H9 (cell line): Measurements from ENCODE around the gene LRRTM2. TPM values are rescaled to one million over a fixed set of nuclear protein-coding genes. Genes with fewer than 3 reads are reported as not detected.

Experiments used
- DNase-seq: peaks from one replicate; pipeline ENCODE4 v3.0.0-alpha.2; 2017
- H2AFZ ChIP-seq: one replicate; pipeline ENCODE4 v1.6.1; 2013; ENCODE audit warnings: mild to moderate bottlenecking, low read length, control low read depth, moderate library complexity
- H2AK5ac ChIP-seq: 2 replicates; pipeline ENCODE4 v1.6.1; 2013; ENCODE audit warnings: low read length, control low read depth, mixed read lengths; ENCODE audit not compliant: insufficient read length
- H2BK120ac ChIP-seq: one replicate; pipeline ENCODE4 v1.6.1; 2013; ENCODE audit warnings: low read depth, mild to moderate bottlenecking, low read length, control low read depth, inconsistent platforms; ENCODE audit not compliant: poor library complexity, severe bottlenecking
- H2BK12ac ChIP-seq: 2 replicates; pipeline ENCODE4 v1.6.1; 2013; ENCODE audit warnings: low read length, control low read depth, mixed read lengths, low read depth; ENCODE audit not compliant: insufficient read length
- H2BK15ac ChIP-seq: 2 replicates; pipeline ENCODE4 v1.6.1; 2013; ENCODE audit warnings: low read depth, low read length, control low read depth
- H2BK20ac ChIP-seq: one replicate; pipeline ENCODE4 v1.6.1; 2013; ENCODE audit warnings: low read depth, mild to moderate bottlenecking, low read length, control low read depth, inconsistent platforms; ENCODE audit not compliant: poor library complexity, severe bottlenecking
- H2BK5ac ChIP-seq: 2 replicates; pipeline ENCODE4 v1.6.1; 2013; ENCODE audit warnings: low read length, control low read depth, mixed read lengths; ENCODE audit not compliant: insufficient read length
- H3K14ac ChIP-seq: 2 replicates; pipeline ENCODE4 v1.6.1; 2013; ENCODE audit warnings: low read length, control low read depth; ENCODE audit not compliant: insufficient read depth
- H3K18ac ChIP-seq: 2 replicates; pipeline ENCODE4 v1.6.1; 2013; ENCODE audit warnings: low read depth, mild to moderate bottlenecking, mixed read lengths, low read length, control low read depth; ENCODE audit not compliant: insufficient read length
- H3K23ac ChIP-seq: 2 replicates; pipeline ENCODE4 v1.6.1; 2013; ENCODE audit warnings: low read length, control low read depth, mixed read lengths, low read depth; ENCODE audit not compliant: insufficient read length
- H3K23me2 ChIP-seq: 2 replicates; pipeline ENCODE4 v1.6.1; 2013; ENCODE audit warnings: low read depth, mild to moderate bottlenecking, mixed read lengths, low read length, control low read depth; ENCODE audit not compliant: insufficient read length, poor library complexity, severe bottlenecking
- H3K27ac ChIP-seq: 2 replicates; pipeline ENCODE4 v1.5.1; 2013; ENCODE audit warnings: low read length, control low read depth, mixed read lengths, low read depth; ENCODE audit not compliant: insufficient read length
- H3K27me3 ChIP-seq: 2 replicates; pipeline ENCODE4 v1.6.1; 2013; ENCODE audit warnings: low read length, control low read depth, inconsistent platforms; ENCODE audit not compliant: insufficient read depth
- H3K4ac ChIP-seq: 2 replicates; pipeline ENCODE4 v1.6.1; 2013; ENCODE audit warnings: low read depth, mild to moderate bottlenecking, control low read depth, inconsistent platforms, low read length, moderate library complexity
- H3K4me1 ChIP-seq: 2 replicates; pipeline ENCODE4 v1.6.1; 2013; ENCODE audit warnings: low read length, control low read depth, inconsistent platforms; ENCODE audit not compliant: insufficient read depth
- H3K4me2 ChIP-seq: 2 replicates; pipeline ENCODE4 v1.6.1; 2013; ENCODE audit warnings: low read length, control low read depth, mixed read lengths; ENCODE audit not compliant: insufficient read length, insufficient read depth
- H3K56ac ChIP-seq: 2 replicates; pipeline ENCODE4 v1.6.1; 2013; ENCODE audit warnings: low read depth, mild to moderate bottlenecking, mixed read lengths, low read length, control low read depth; ENCODE audit not compliant: insufficient read length
- H3K79me1 ChIP-seq: 2 replicates; pipeline ENCODE4 v1.6.1; 2013; ENCODE audit warnings: low read depth, mild to moderate bottlenecking, moderate library complexity, low read length, control low read depth, inconsistent platforms; ENCODE audit not compliant: insufficient read depth, poor library complexity, severe bottlenecking
- H3K79me2 ChIP-seq: 2 replicates; pipeline ENCODE4 v1.6.1; 2013; ENCODE audit warnings: low read length, control low read depth, inconsistent platforms; ENCODE audit not compliant: insufficient read depth
- H3K9ac ChIP-seq: 2 replicates; pipeline ENCODE4 v1.6.1; 2013; ENCODE audit warnings: low read length, control low read depth, mixed read lengths; ENCODE audit not compliant: insufficient read length; ENCODE audit errors: extremely low read depth
- H3K9me3 ChIP-seq: one replicate; pipeline ENCODE4 v1.6.1; 2013; ENCODE audit warnings: low read depth, low read length, inconsistent platforms; ENCODE audit not compliant: control insufficient read depth
- H3T11ph ChIP-seq: one replicate; pipeline ENCODE4 v1.6.1; 2013; ENCODE audit warnings: mild to moderate bottlenecking, low read length, control low read depth, inconsistent platforms
- H4K20me1 ChIP-seq: one replicate; pipeline ENCODE4 v1.6.1; 2013; ENCODE audit not compliant: control insufficient read depth, insufficient read length, insufficient read depth
- H4K5ac ChIP-seq: 2 replicates; pipeline ENCODE4 v1.6.1; 2013; ENCODE audit warnings: low read depth, mild to moderate bottlenecking, mixed read lengths, low read length, control low read depth; ENCODE audit not compliant: insufficient read length
- H4K8ac ChIP-seq: replicated peaks from 2 replicates; pipeline ENCODE4 v1.6.1; 2013; ENCODE audit warnings: low read length, control low read depth, mixed read lengths, low read depth; ENCODE audit not compliant: insufficient read length
- H4K91ac ChIP-seq: 2 replicates; pipeline ENCODE4 v1.6.1; 2013; ENCODE audit warnings: low read depth, mild to moderate bottlenecking, moderate library complexity, mixed read lengths, low read length, control low read depth; ENCODE audit not compliant: insufficient read length
- H3K27ac Mint-ChIP-seq, 3 experiments: 2 replicates in 2 of 3; 3 replicates in 1 of 3; pipeline ENCODE4 v1.8.0; 2020 to 2021; ENCODE audit warnings: mixed read lengths in 3 of 3, mild to moderate bottlenecking in 1 of 3, moderate library complexity in 1 of 3
- H3K27me3 Mint-ChIP-seq: 2 replicates; pipeline ENCODE4 v1.8.0; 2021; ENCODE audit warnings: low read depth, mild to moderate bottlenecking, moderate library complexity, mixed read lengths
- H3K36me3 Mint-ChIP-seq, 3 experiments: 2 replicates in 2 of 3; 3 replicates in 1 of 3; pipeline ENCODE4 v1.8.0; 2020 to 2021; ENCODE audit warnings: low read depth in 3 of 3, mixed read lengths in 3 of 3; ENCODE audit not compliant: insufficient read depth in 1 of 3
- H3K4me1 Mint-ChIP-seq, 2 experiments: 2 replicates each; pipeline ENCODE4 v1.8.0; 2020; ENCODE audit warnings: mixed read lengths in 2 of 2
- H3K4me3 Mint-ChIP-seq, 2 experiments: 2 replicates in 1 of 2; 3 replicates in 1 of 2; pipeline ENCODE4 v1.8.0; 2020 to 2021; ENCODE audit warnings: mild to moderate bottlenecking in 2 of 2, mixed read lengths in 2 of 2, moderate library complexity in 1 of 2
- H3K9me3 Mint-ChIP-seq, 2 experiments: 2 replicates in 1 of 2; 3 replicates in 1 of 2; pipeline ENCODE4 v1.8.0; 2020; ENCODE audit warnings: mild to moderate bottlenecking in 2 of 2, mixed read lengths in 2 of 2, moderate library complexity in 1 of 2
- whole genome bisulfite sequencing: extraction: QIAGEN DNeasy Blood & Tissue Kit; methylation state at CpG from one replicate; pipeline ENCODE4 v1.1.7; 2013; ENCODE audit warnings: missing lambda C conversion rate, low lambda C conversion rate, mixed read lengths; ENCODE audit not compliant: insufficient read length; ENCODE audit errors: extremely low coverage; 5-methylcytosine and 5-hydroxymethylcytosine counted together
- total RNA-seq: library from RNA; stranded (reverse); gene quantifications from 2 replicates; pipeline ENCODE4 v1.2.1, GENCODE V29; 2021
- TF ChIP-seq, protein P1 (sequence below): fragments of 200-600 bp; sonication (generic); conservative IDR thresholded peaks from 3 replicates; pipeline ENCODE4 v1.8.0; 2021; ENCODE audit warnings: antibody characterized with exemption, mild to moderate bottlenecking

The LRRTM2 gene
- total RNA-seq, 1 experiment from 2014 or later: not detected

DNA sequence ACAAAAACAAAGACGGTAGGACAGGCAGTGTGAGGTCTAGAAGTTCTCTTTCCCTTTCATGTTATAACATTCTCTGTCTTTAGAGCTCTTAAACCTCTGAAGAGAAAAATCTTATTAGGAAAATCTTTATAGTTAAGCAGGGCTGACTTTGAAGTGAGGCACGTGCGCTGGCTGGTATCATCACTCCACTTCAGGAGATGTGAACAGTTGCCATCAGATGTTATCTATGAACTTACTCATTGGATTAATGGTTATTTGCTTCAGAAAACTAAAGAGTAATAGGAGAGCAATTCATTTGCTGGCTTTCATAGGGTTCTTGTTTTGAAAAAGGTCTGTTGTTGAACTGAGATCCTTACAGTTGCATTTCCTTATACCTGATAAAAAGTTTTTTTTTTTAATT, 25.7 kb downstream of the LRRTM2 start:
- Histone ChIP-seq H3K56ac (no peak overlapping the region), H4K5ac (no peak overlapping the region), H4K8ac (no peak overlapping the region), H3K4ac (no peak overlapping the region), H3K27me3 (no peaks in the 10 kb centered on the region), H3K27ac (no peak overlapping the region), H4K20me1 (no peaks in the 10 kb centered on the region), H3K23ac (no peak overlapping the region), H2BK12ac (no peak overlapping the region), H3K23me2 (no peaks in the 10 kb centered on the region), H3K9ac (no peak overlapping the region), H3K18ac (no peak overlapping the region), H3K14ac (no peak overlapping the region), H3K4me2 (no peak overlapping the region), H2BK120ac (no peak overlapping the region), H3T11ph (no peak overlapping the region), H2BK20ac (no peak overlapping the region), H3K9me3 (no peaks in the 10 kb centered on the region), H2AK5ac (no peak overlapping the region), H2AFZ (no peak overlapping the region), H4K91ac (no peak overlapping the region), H2BK15ac (no peak overlapping the region), H2BK5ac (no peak overlapping the region), H3K79me2 (no peaks in the 10 kb centered on the region; the same call in 1 of the 2 replicates), H3K79me1 (peaks cover 9% of the 10 kb centered on the region), H3K4me1 (no peaks in the 10 kb centered on the region; the same call in 1 of the 2 replicates)
- H3K9me3 Mint-ChIP-seq: no peaks in the 10 kb centered on the region
- WGBS: no CpG with 5 or more reads among the region's 3 CpGs
- peaks cover 0 to 9% (median 0%) of the 10 kb centered on the region in 3 experiments; a peak in 1 of 7 replicates for H3K36me3 Mint-ChIP-seq
- TF ChIP-seq, protein P1, sequence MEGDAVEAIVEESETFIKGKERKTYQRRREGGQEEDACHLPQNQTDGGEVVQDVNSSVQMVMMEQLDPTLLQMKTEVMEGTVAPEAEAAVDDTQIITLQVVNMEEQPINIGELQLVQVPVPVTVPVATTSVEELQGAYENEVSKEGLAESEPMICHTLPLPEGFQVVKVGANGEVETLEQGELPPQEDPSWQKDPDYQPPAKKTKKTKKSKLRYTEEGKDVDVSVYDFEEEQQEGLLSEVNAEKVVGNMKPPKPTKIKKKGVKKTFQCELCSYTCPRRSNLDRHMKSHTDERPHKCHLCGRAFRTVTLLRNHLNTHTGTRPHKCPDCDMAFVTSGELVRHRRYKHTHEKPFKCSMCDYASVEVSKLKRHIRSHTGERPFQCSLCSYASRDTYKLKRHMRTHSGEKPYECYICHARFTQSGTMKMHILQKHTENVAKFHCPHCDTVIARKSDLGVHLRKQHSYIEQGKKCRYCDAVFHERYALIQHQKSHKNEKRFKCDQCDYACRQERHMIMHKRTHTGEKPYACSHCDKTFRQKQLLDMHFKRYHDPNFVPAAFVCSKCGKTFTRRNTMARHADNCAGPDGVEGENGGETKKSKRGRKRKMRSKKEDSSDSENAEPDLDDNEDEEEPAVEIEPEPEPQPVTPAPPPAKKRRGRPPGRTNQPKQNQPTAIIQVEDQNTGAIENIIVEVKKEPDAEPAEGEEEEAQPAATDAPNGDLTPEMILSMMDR: no peak
- H3K4me1 Mint-ChIP-seq: peaks cover 57% of the 10 kb centered on the region in 2 experiments
- no peaks in the 10 kb centered on the region for H3K27me3 Mint-ChIP-seq
- H3K4me3 Mint-ChIP-seq: no peak overlapping the region
- no peak for DNase-seq
- peak overlapping the region in 2 of 3 experiments; percentile 58 to 66; a peak in 4 of 7 replicates for H3K27ac Mint-ChIP-seq
